Gastrocnemius medialis (tissue), 4 donors: ENCODE measurements around the gene PLD1.

Experiments
- CTCF ChIP-seq, 5 experiments: fragments of 450-650 bp in 3 of 5; fragments of 200-600 bp in 2 of 5; sonication (generic) in 2 of 5; IDR thresholded peaks in 4 of 5; conservative IDR thresholded peaks in 1 of 5; 1 replicate in 4 of 5; 2 replicates in 1 of 5; pipeline ENCODE4 v1.5.1; 2016 to 2019; ENCODE audit warnings: antibody characterized with exemption in 5 of 5, mild to moderate bottlenecking in 3 of 5, moderate library complexity in 3 of 5
- POLR2A ChIP-seq, 2 donors: fragments of 450-650 bp; IDR thresholded peaks; one replicate each; pipeline ENCODE4 v1.6.1; 2017; ENCODE audit warnings: antibody characterized with exemption in 2 of 2, mild to moderate bottlenecking in 2 of 2, moderate library complexity in 2 of 2

- TF ChIP-seq CTCF (IDR thresholded peaks at IDR 0.05 in 4 of 5, conservative IDR thresholded peaks at IDR 0.05 in 1 of 5) (no peak), POLR2A (IDR thresholded peaks at IDR 0.05) (no peak)
These were observed 110.7 kb downstream of the PLD1 start for GRCh38 chr3:171699601-171700000.
